ENCODE results near the gene LUC7L3.

GRCh38 chr17:50708050-50709000, 11.1 kb upstream of the LUC7L3 start:
- peak; percentile 76 for TF ChIP-seq POLR2A (IDR thresholded peaks at IDR 0.05; ENCODE audit: low read length)
- peak; percentile 12 for TF ChIP-seq GATA1 (IDR thresholded peaks at IDR 0.05; ENCODE audit: low read depth, low read length)

Measured in erythroblast (primary cell).